H9 (cell line): Measurements from ENCODE around the gene RELL1. TPM values are rescaled to one million over a fixed set of nuclear protein-coding genes. Genes with fewer than 3 reads are reported as not detected.
A peak's percentile ranks its signal among the peaks of the same experiment; 100 is the strongest.

ENCODE experiments used
- DNase-seq: peaks from one replicate; pipeline ENCODE4 v3.0.0-alpha.2; 2017
- H2AFZ ChIP-seq: one replicate; pipeline ENCODE4 v1.6.1; 2013; ENCODE audit warnings: mild to moderate bottlenecking, low read length, control low read depth, moderate library complexity
- H2AK5ac ChIP-seq: 2 replicates; pipeline ENCODE4 v1.6.1; 2013; ENCODE audit warnings: low read length, control low read depth, mixed read lengths; ENCODE audit not compliant: insufficient read length
- H2BK120ac ChIP-seq: one replicate; pipeline ENCODE4 v1.6.1; 2013; ENCODE audit warnings: low read depth, mild to moderate bottlenecking, low read length, control low read depth, inconsistent platforms; ENCODE audit not compliant: poor library complexity, severe bottlenecking
- H2BK12ac ChIP-seq: 2 replicates; pipeline ENCODE4 v1.6.1; 2013; ENCODE audit warnings: low read length, control low read depth, mixed read lengths, low read depth; ENCODE audit not compliant: insufficient read length
- H2BK15ac ChIP-seq: 2 replicates; pipeline ENCODE4 v1.6.1; 2013; ENCODE audit warnings: low read depth, low read length, control low read depth
- H2BK20ac ChIP-seq: one replicate; pipeline ENCODE4 v1.6.1; 2013; ENCODE audit warnings: low read depth, mild to moderate bottlenecking, low read length, control low read depth, inconsistent platforms; ENCODE audit not compliant: poor library complexity, severe bottlenecking
- H2BK5ac ChIP-seq: 2 replicates; pipeline ENCODE4 v1.6.1; 2013; ENCODE audit warnings: low read length, control low read depth, mixed read lengths; ENCODE audit not compliant: insufficient read length
- H3K14ac ChIP-seq: 2 replicates; pipeline ENCODE4 v1.6.1; 2013; ENCODE audit warnings: low read length, control low read depth; ENCODE audit not compliant: insufficient read depth
- H3K18ac ChIP-seq: 2 replicates; pipeline ENCODE4 v1.6.1; 2013; ENCODE audit warnings: low read depth, mild to moderate bottlenecking, mixed read lengths, low read length, control low read depth; ENCODE audit not compliant: insufficient read length
- H3K23ac ChIP-seq: 2 replicates; pipeline ENCODE4 v1.6.1; 2013; ENCODE audit warnings: low read length, control low read depth, mixed read lengths, low read depth; ENCODE audit not compliant: insufficient read length
- H3K23me2 ChIP-seq: 2 replicates; pipeline ENCODE4 v1.6.1; 2013; ENCODE audit warnings: low read depth, mild to moderate bottlenecking, mixed read lengths, low read length, control low read depth; ENCODE audit not compliant: insufficient read length, poor library complexity, severe bottlenecking
- H3K27ac ChIP-seq: 2 replicates; pipeline ENCODE4 v1.5.1; 2013; ENCODE audit warnings: low read length, control low read depth, mixed read lengths, low read depth; ENCODE audit not compliant: insufficient read length
- H3K27me3 ChIP-seq: 2 replicates; pipeline ENCODE4 v1.6.1; 2013; ENCODE audit warnings: low read length, control low read depth, inconsistent platforms; ENCODE audit not compliant: insufficient read depth
- H3K4ac ChIP-seq: 2 replicates; pipeline ENCODE4 v1.6.1; 2013; ENCODE audit warnings: low read depth, mild to moderate bottlenecking, control low read depth, inconsistent platforms, low read length, moderate library complexity
- H3K4me1 ChIP-seq: 2 replicates; pipeline ENCODE4 v1.6.1; 2013; ENCODE audit warnings: low read length, control low read depth, inconsistent platforms; ENCODE audit not compliant: insufficient read depth
- H3K4me2 ChIP-seq: 2 replicates; pipeline ENCODE4 v1.6.1; 2013; ENCODE audit warnings: low read length, control low read depth, mixed read lengths; ENCODE audit not compliant: insufficient read length, insufficient read depth
- H3K56ac ChIP-seq: 2 replicates; pipeline ENCODE4 v1.6.1; 2013; ENCODE audit warnings: low read depth, mild to moderate bottlenecking, mixed read lengths, low read length, control low read depth; ENCODE audit not compliant: insufficient read length
- H3K79me1 ChIP-seq: 2 replicates; pipeline ENCODE4 v1.6.1; 2013; ENCODE audit warnings: low read depth, mild to moderate bottlenecking, moderate library complexity, low read length, control low read depth, inconsistent platforms; ENCODE audit not compliant: insufficient read depth, poor library complexity, severe bottlenecking
- H3K79me2 ChIP-seq: 2 replicates; pipeline ENCODE4 v1.6.1; 2013; ENCODE audit warnings: low read length, control low read depth, inconsistent platforms; ENCODE audit not compliant: insufficient read depth
- H3K9ac ChIP-seq: 2 replicates; pipeline ENCODE4 v1.6.1; 2013; ENCODE audit warnings: low read length, control low read depth, mixed read lengths; ENCODE audit not compliant: insufficient read length; ENCODE audit errors: extremely low read depth
- H3K9me3 ChIP-seq: one replicate; pipeline ENCODE4 v1.6.1; 2013; ENCODE audit warnings: low read depth, low read length, inconsistent platforms; ENCODE audit not compliant: control insufficient read depth
- H3T11ph ChIP-seq: one replicate; pipeline ENCODE4 v1.6.1; 2013; ENCODE audit warnings: mild to moderate bottlenecking, low read length, control low read depth, inconsistent platforms
- H4K20me1 ChIP-seq: one replicate; pipeline ENCODE4 v1.6.1; 2013; ENCODE audit not compliant: control insufficient read depth, insufficient read length, insufficient read depth
- H4K5ac ChIP-seq: 2 replicates; pipeline ENCODE4 v1.6.1; 2013; ENCODE audit warnings: low read depth, mild to moderate bottlenecking, mixed read lengths, low read length, control low read depth; ENCODE audit not compliant: insufficient read length
- H4K8ac ChIP-seq: replicated peaks from 2 replicates; pipeline ENCODE4 v1.6.1; 2013; ENCODE audit warnings: low read length, control low read depth, mixed read lengths, low read depth; ENCODE audit not compliant: insufficient read length
- H4K91ac ChIP-seq: 2 replicates; pipeline ENCODE4 v1.6.1; 2013; ENCODE audit warnings: low read depth, mild to moderate bottlenecking, moderate library complexity, mixed read lengths, low read length, control low read depth; ENCODE audit not compliant: insufficient read length
- H3K27ac Mint-ChIP-seq, 3 experiments: 2 replicates in 2 of 3; 3 replicates in 1 of 3; pipeline ENCODE4 v1.8.0; 2020 to 2021; ENCODE audit warnings: mixed read lengths in 3 of 3, mild to moderate bottlenecking in 1 of 3, moderate library complexity in 1 of 3
- H3K27me3 Mint-ChIP-seq: 2 replicates; pipeline ENCODE4 v1.8.0; 2021; ENCODE audit warnings: low read depth, mild to moderate bottlenecking, moderate library complexity, mixed read lengths
- H3K36me3 Mint-ChIP-seq, 3 experiments: 2 replicates in 2 of 3; 3 replicates in 1 of 3; pipeline ENCODE4 v1.8.0; 2020 to 2021; ENCODE audit warnings: low read depth in 3 of 3, mixed read lengths in 3 of 3; ENCODE audit not compliant: insufficient read depth in 1 of 3
- H3K4me1 Mint-ChIP-seq, 2 experiments: 2 replicates each; pipeline ENCODE4 v1.8.0; 2020; ENCODE audit warnings: mixed read lengths in 2 of 2
- H3K4me3 Mint-ChIP-seq, 2 experiments: 2 replicates in 1 of 2; 3 replicates in 1 of 2; pipeline ENCODE4 v1.8.0; 2020 to 2021; ENCODE audit warnings: mild to moderate bottlenecking in 2 of 2, mixed read lengths in 2 of 2, moderate library complexity in 1 of 2
- H3K9me3 Mint-ChIP-seq, 2 experiments: 2 replicates in 1 of 2; 3 replicates in 1 of 2; pipeline ENCODE4 v1.8.0; 2020; ENCODE audit warnings: mild to moderate bottlenecking in 2 of 2, mixed read lengths in 2 of 2, moderate library complexity in 1 of 2
- WGBS: extraction: QIAGEN DNeasy Blood & Tissue Kit; methylation state at CpG from one replicate; pipeline ENCODE4 v1.1.7; 2013; ENCODE audit warnings: missing lambda C conversion rate, low lambda C conversion rate, mixed read lengths; ENCODE audit not compliant: insufficient read length; ENCODE audit errors: extremely low coverage; 5-methylcytosine and 5-hydroxymethylcytosine counted together
- total RNA-seq: library from RNA; stranded (reverse); gene quantifications from 2 replicates; pipeline ENCODE4 v1.2.1, GENCODE V29; 2021
- TF ChIP-seq, protein P1 (sequence below): fragments of 200-600 bp; sonication (generic); conservative IDR thresholded peaks from 3 replicates; pipeline ENCODE4 v1.8.0; 2021; ENCODE audit warnings: antibody characterized with exemption, mild to moderate bottlenecking

The RELL1 gene
- total RNA-seq, 1 experiment from 2014 or later, result 10.8 TPM

DNA sequence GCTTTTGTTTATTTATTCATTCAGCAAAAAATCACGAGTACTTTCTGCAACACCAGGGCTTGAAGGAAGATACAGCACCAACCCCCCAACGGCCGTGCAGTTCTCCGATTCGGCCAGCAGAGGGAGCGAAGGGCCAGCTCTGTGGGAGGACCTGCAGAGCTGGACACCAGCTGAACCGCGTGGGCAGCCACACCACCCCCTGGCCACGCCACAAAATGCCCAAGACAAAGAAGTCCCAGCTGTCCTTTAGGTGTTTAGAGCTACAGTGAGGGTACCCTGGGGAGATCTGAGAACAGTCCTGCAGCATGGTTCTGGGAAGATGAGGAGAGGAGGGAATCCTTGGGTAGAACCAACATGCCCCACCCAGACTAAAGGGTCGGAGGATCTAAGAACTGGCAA, 83.1 kb downstream of the RELL1 start:
- H2BK12ac ChIP-seq, result no peak overlapping the region
- no peaks in the 10 kb centered on the region for H3K79me2 ChIP-seq
- H3K4me2 ChIP-seq, result no peak overlapping the region
- no peak overlapping the region for H3K23ac ChIP-seq
- H3K4me1 ChIP-seq, result peaks cover 7% of the 10 kb centered on the region; the same call in 1 of the 2 replicates
- H4K8ac ChIP-seq, result no peak overlapping the region
- TF ChIP-seq, protein P1, sequence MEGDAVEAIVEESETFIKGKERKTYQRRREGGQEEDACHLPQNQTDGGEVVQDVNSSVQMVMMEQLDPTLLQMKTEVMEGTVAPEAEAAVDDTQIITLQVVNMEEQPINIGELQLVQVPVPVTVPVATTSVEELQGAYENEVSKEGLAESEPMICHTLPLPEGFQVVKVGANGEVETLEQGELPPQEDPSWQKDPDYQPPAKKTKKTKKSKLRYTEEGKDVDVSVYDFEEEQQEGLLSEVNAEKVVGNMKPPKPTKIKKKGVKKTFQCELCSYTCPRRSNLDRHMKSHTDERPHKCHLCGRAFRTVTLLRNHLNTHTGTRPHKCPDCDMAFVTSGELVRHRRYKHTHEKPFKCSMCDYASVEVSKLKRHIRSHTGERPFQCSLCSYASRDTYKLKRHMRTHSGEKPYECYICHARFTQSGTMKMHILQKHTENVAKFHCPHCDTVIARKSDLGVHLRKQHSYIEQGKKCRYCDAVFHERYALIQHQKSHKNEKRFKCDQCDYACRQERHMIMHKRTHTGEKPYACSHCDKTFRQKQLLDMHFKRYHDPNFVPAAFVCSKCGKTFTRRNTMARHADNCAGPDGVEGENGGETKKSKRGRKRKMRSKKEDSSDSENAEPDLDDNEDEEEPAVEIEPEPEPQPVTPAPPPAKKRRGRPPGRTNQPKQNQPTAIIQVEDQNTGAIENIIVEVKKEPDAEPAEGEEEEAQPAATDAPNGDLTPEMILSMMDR, result peak; percentile 97
- H3K4ac ChIP-seq, result no peak overlapping the region
- WGBS, result no CpG with 5 or more reads among the region's 10 CpGs
- H3K4me3 Mint-ChIP-seq, result no peak overlapping the region
- H3K9ac ChIP-seq, result no peak overlapping the region
- H2BK5ac ChIP-seq, result no peak overlapping the region
- no peaks in the 10 kb centered on the region for H3K79me1 ChIP-seq
- no peak overlapping the region for H3K14ac ChIP-seq
- H2BK120ac ChIP-seq, result no peak overlapping the region
- no peaks in the 10 kb centered on the region for H3K9me3 ChIP-seq
- H3K27ac Mint-ChIP-seq, result peak overlapping the region in 1 of 3 experiments; percentile 0; a peak in 1 of 7 replicates
- no peaks in the 10 kb centered on the region for H4K20me1 ChIP-seq
- DNase-seq, result peak; percentile 84
- H4K5ac ChIP-seq, result no peak overlapping the region
- no peak overlapping the region for H2BK20ac ChIP-seq
- no peaks in the 10 kb centered on the region; a peak in 1 of 7 replicates for H3K36me3 Mint-ChIP-seq
- H3K27me3 Mint-ChIP-seq, result peaks cover 2% of the 10 kb centered on the region; the same call in 1 of the 2 replicates
- no peaks in the 10 kb centered on the region for H3K23me2 ChIP-seq
- H3K56ac ChIP-seq, result no peak overlapping the region
- H3K27ac ChIP-seq, result no peak overlapping the region
- no peak overlapping the region for H2AK5ac ChIP-seq
- no peak overlapping the region for H3T11ph ChIP-seq
- H2AFZ ChIP-seq, result no peak overlapping the region
- H3K27me3 ChIP-seq, result no peaks in the 10 kb centered on the region
- H3K4me1 Mint-ChIP-seq, result peaks cover 17 to 24% of the 10 kb centered on the region in 2 experiments
- H4K91ac ChIP-seq, result no peak overlapping the region
- no peak overlapping the region for H3K18ac ChIP-seq
- no peak overlapping the region for H2BK15ac ChIP-seq
- H3K9me3 Mint-ChIP-seq, result no peaks in the 10 kb centered on the region
